Measurements from ENCODE around the gene NR3C2.
"Not testable (repeated sequence)": the region's sequence is repeated elsewhere in the genome, so short reads cannot be mapped to it uniquely, and the experiment has no call there.

The NR3C2 gene

GRCh38 chr4:148101790-148102189, 340.4 kb downstream of the NR3C2 start:
- ATAC-seq (replicated peaks), result no peak
- no peak overlapping the region for H3K27ac Mint-ChIP-seq
- DNase-seq, result no peak
- H3K36me3 Mint-ChIP-seq, result peaks cover 10 to 35% of the 10 kb centered on the region in 2 donors
- no peaks in the 10 kb centered on the region for H3K27me3 Mint-ChIP-seq
- H3K4me1 Mint-ChIP-seq, result no peaks in the 10 kb centered on the region
- H3K9me3 Mint-ChIP-seq, result peaks cover 0 to 2% of the 10 kb centered on the region in 2 donors
- H3K4me3 Mint-ChIP-seq, result no peak overlapping the region

- no peaks in the 10 kb centered on the region for H3K27me3 Mint-ChIP-seq
- no peak overlapping the region for H3K27ac Mint-ChIP-seq
- peaks cover 0 to 2% of the 10 kb centered on the region in 2 donors for H3K9me3 Mint-ChIP-seq
- DNase-seq, result no peak
- H3K4me3 Mint-ChIP-seq, result no peak overlapping the region
- H3K4me1 Mint-ChIP-seq, result no peaks in the 10 kb centered on the region
- no peak for ATAC-seq (replicated peaks)
- H3K36me3 Mint-ChIP-seq, result peaks cover 9 to 31% of the 10 kb centered on the region in 2 donors
Observed at GRCh38 chr4:148101235-148101634, 341.0 kb downstream of the NR3C2 start.

- H3K9me3 Mint-ChIP-seq, result no peaks in the 10 kb centered on the region
- no peak overlapping the region for H3K4me3 Mint-ChIP-seq
- no peaks in the 10 kb centered on the region for H3K27me3 Mint-ChIP-seq
- ATAC-seq (replicated peaks) (no peak), DNase-seq (no peak)
- H3K36me3 Mint-ChIP-seq, result peaks cover 5 to 18% of the 10 kb centered on the region in 2 donors
- H3K27ac Mint-ChIP-seq, result no peak overlapping the region
- no peaks in the 10 kb centered on the region for H3K4me1 Mint-ChIP-seq
Observed at GRCh38 chr4:148097801-148098200, 344.4 kb downstream of the NR3C2 start.

GRCh38 chr4:148095346-148095923, 346.8 kb downstream of the NR3C2 start:
- H3K27me3 Mint-ChIP-seq, result no peaks in the 10 kb centered on the region
- peaks cover 1 to 15% of the 10 kb centered on the region in 2 donors for H3K36me3 Mint-ChIP-seq
- H3K4me3 Mint-ChIP-seq, result no peak overlapping the region
- no peak for DNase-seq
- H3K27ac Mint-ChIP-seq, result no peak overlapping the region
- H3K9me3 Mint-ChIP-seq, result no peaks in the 10 kb centered on the region
- H3K4me1 Mint-ChIP-seq, result no peaks in the 10 kb centered on the region
- no peak for ATAC-seq (replicated peaks)

- Mint-ChIP-seq H3K9me3 (no peaks in the 10 kb centered on the region), H3K27me3 (no peaks in the 10 kb centered on the region), H3K4me1 (no peaks in the 10 kb centered on the region), H3K4me3 (no peak overlapping the region), H3K27ac (no peak overlapping the region), H3K36me3 (peaks cover 1 to 16% of the 10 kb centered on the region in 2 donors)
- no peak for ATAC-seq (replicated peaks)
- DNase-seq, result no peak
Observed at GRCh38 chr4:148094149-148094548, 348.1 kb downstream of the NR3C2 start.

- H3K27me3 Mint-ChIP-seq, result no peaks in the 10 kb centered on the region
- no peaks in the 10 kb centered on the region for H3K4me1 Mint-ChIP-seq
- no peak overlapping the region for H3K27ac Mint-ChIP-seq
- DNase-seq (no peak), ATAC-seq (replicated peaks) (no peak)
- no peaks in the 10 kb centered on the region for H3K9me3 Mint-ChIP-seq
- no peak overlapping the region for H3K4me3 Mint-ChIP-seq
- peaks cover 1 to 15% of the 10 kb centered on the region in 2 donors for H3K36me3 Mint-ChIP-seq
Observed at GRCh38 chr4:148093065-148093464, 349.1 kb downstream of the NR3C2 start.

GRCh38 chr4:148092316-148093014, 349.7 kb downstream of the NR3C2 start:
- Mint-ChIP-seq H3K27ac (no peak overlapping the region), H3K4me3 (no peak overlapping the region), H3K4me1 (no peaks in the 10 kb centered on the region), H3K36me3 (peaks cover 1 to 12% of the 10 kb centered on the region in 2 donors), H3K27me3 (no peaks in the 10 kb centered on the region), H3K9me3 (no peaks in the 10 kb centered on the region)
- no peak for ATAC-seq (replicated peaks)
- no peak for DNase-seq

- Mint-ChIP-seq H3K4me1 (no peaks in the 10 kb centered on the region), H3K4me3 (no peak overlapping the region), H3K27ac (no peak overlapping the region), H3K27me3 (no peaks in the 10 kb centered on the region), H3K36me3 (peaks cover 1 to 12% of the 10 kb centered on the region in 2 donors), H3K9me3 (no peaks in the 10 kb centered on the region)
- ATAC-seq (replicated peaks), result no peak
- DNase-seq, result no peak
Observed at GRCh38 chr4:148091896-148092295, 350.3 kb downstream of the NR3C2 start.

GRCh38 chr4:148090503-148091476, 351.4 kb downstream of the NR3C2 start:
- Mint-ChIP-seq H3K4me1 (no peaks in the 10 kb centered on the region), H3K36me3 (peaks cover 1 to 12% of the 10 kb centered on the region in 2 donors), H3K27ac (no peak overlapping the region), H3K9me3 (no peaks in the 10 kb centered on the region), H3K4me3 (no peak overlapping the region), H3K27me3 (no peaks in the 10 kb centered on the region)
- DNase-seq (no peak), ATAC-seq (replicated peaks) (no peak)

GRCh38 chr4:148090029-148090428, 352.2 kb downstream of the NR3C2 start:
- no peaks in the 10 kb centered on the region for H3K9me3 Mint-ChIP-seq
- no peak overlapping the region for H3K27ac Mint-ChIP-seq
- peaks cover 0 to 2% of the 10 kb centered on the region in 2 donors for H3K4me1 Mint-ChIP-seq
- ATAC-seq (replicated peaks) (no peak), DNase-seq (no peak)
- peaks cover 3 to 19% of the 10 kb centered on the region in 2 donors for H3K36me3 Mint-ChIP-seq
- H3K4me3 Mint-ChIP-seq, result no peak overlapping the region
- H3K27me3 Mint-ChIP-seq, result no peaks in the 10 kb centered on the region

GRCh38 chr4:148089624-148090023, 352.6 kb downstream of the NR3C2 start:
- peaks cover 0 to 2% of the 10 kb centered on the region in 2 donors for H3K4me1 Mint-ChIP-seq
- H3K36me3 Mint-ChIP-seq, result peaks cover 3 to 20% of the 10 kb centered on the region in 2 donors
- DNase-seq (no peak), ATAC-seq (replicated peaks) (no peak)
- H3K9me3 Mint-ChIP-seq, result no peaks in the 10 kb centered on the region
- no peak overlapping the region for H3K27ac Mint-ChIP-seq
- no peak overlapping the region for H3K4me3 Mint-ChIP-seq
- H3K27me3 Mint-ChIP-seq, result no peaks in the 10 kb centered on the region

GRCh38 chr4:148083073-148083472, 359.1 kb downstream of the NR3C2 start:
- H3K4me1 Mint-ChIP-seq; DNase-seq; H3K9me3 Mint-ChIP-seq; H3K27ac Mint-ChIP-seq; H3K4me3 Mint-ChIP-seq; ATAC-seq (replicated peaks); H3K27me3 Mint-ChIP-seq: not testable (repeated sequence)
- H3K36me3 Mint-ChIP-seq, result peaks cover 15 to 35% of the 10 kb centered on the region in 2 donors

- no peak overlapping the region for H3K4me3 Mint-ChIP-seq
- peaks cover 21 to 39% of the 10 kb centered on the region in 2 donors for H3K36me3 Mint-ChIP-seq
- H3K27ac Mint-ChIP-seq, result no peak overlapping the region
- H3K9me3 Mint-ChIP-seq, result peaks cover 0 to 1% of the 10 kb centered on the region in 2 donors
- H3K4me1 Mint-ChIP-seq, result peaks cover 0 to 2% of the 10 kb centered on the region in 2 donors
- no peaks in the 10 kb centered on the region for H3K27me3 Mint-ChIP-seq
- DNase-seq (no peak), ATAC-seq (replicated peaks) (no peak)
Observed at GRCh38 chr4:148081745-148082144, 360.5 kb downstream of the NR3C2 start.

- DNase-seq (no peak), ATAC-seq (replicated peaks) (no peak)
- Mint-ChIP-seq H3K9me3 (peaks cover under 1 to 2% of the 10 kb centered on the region in 2 donors), H3K27ac (no peak overlapping the region), H3K36me3 (peaks cover 21 to 43% of the 10 kb centered on the region in 2 donors), H3K27me3 (no peaks in the 10 kb centered on the region), H3K4me3 (no peak overlapping the region), H3K4me1 (peaks cover 0 to 2% of the 10 kb centered on the region in 2 donors)
Observed at GRCh38 chr4:148081267-148081666, 360.9 kb downstream of the NR3C2 start.
